B cell (primary cell): Measurements from ENCODE around the gene FLT1. TPM values are rescaled to one million over a fixed set of nuclear protein-coding genes. Genes with fewer than 3 reads are reported as not detected.

Experiments used
- ATAC-seq: fragments of 200-7000 bp; cut with Tn5 transposase; one replicate; pipeline ENCODE4 v1.10.0; 2021; ENCODE audit warnings: low read depth, mild to moderate bottlenecking, moderate number of reproducible peaks, moderate library complexity
- CTCF ChIA-PET: fragments of 350-600 bp; sonication (Branson Sonifier 250); formaldehyde crosslinking; loops from one replicate; lab custom pipeline; 2021; ENCODE audit warnings: antibody characterized with exemption, inconsistent platforms; lab: Charles Lee
- POLR2A ChIA-PET: fragments of 350-600 bp; sonication (Branson Sonifier 250); formaldehyde crosslinking; loops from one replicate; lab custom pipeline; 2021; ENCODE audit warnings: antibody characterized with exemption; lab: Charles Lee
- DNase-seq: peaks from one replicate; pipeline ENCODE4 v3.0.0; 2013
- H2AFZ ChIP-seq: 2 replicates; pipeline ENCODE4 v1.6.1; 2012; ENCODE audit warnings: mild to moderate bottlenecking, low read depth, low read length; ENCODE audit not compliant: insufficient read depth, poor library complexity, severe bottlenecking
- H3K27ac ChIP-seq, 2 donors: 1 replicate in 1 of 2; 2 replicates in 1 of 2; pipeline ENCODE4 v1.5.1; 2012 to 2013; ENCODE audit warnings: low read length in 2 of 2, mild to moderate bottlenecking in 2 of 2, moderate library complexity in 1 of 2
- H3K27me3 ChIP-seq, 4 experiments: fragments of 200-600 bp in 1 of 4; sonication (generic) in 1 of 4; replicated peaks in 1 of 4; 1 replicate in 2 of 4; 2 replicates in 2 of 4; pipeline versions ENCODE4 v1.6.1 to v1.7.0; 2013 to 2016; ENCODE audit warnings: low read length in 3 of 4, mild to moderate bottlenecking in 2 of 4, mixed read lengths in 1 of 4, moderate library complexity in 1 of 4; ENCODE audit not compliant: insufficient read depth in 4 of 4, control insufficient read depth in 3 of 4; ENCODE audit errors: control extremely low read depth in 1 of 4
- H3K36me3 ChIP-seq, 2 experiments: replicated peaks in 1 of 2; 1 replicate in 1 of 2; 2 replicates in 1 of 2; pipeline versions ENCODE4 v1.6.1 to v1.7.1; 2013; ENCODE audit warnings: low read length in 1 of 2; ENCODE audit not compliant: insufficient read depth in 2 of 2, control insufficient read depth in 1 of 2; ENCODE audit errors: control extremely low read depth in 1 of 2, extremely low read depth in 1 of 2
- H3K4me1 ChIP-seq, 2 donors: fragments of 200-600 bp in 1 of 2; sonication (generic) in 1 of 2; 1 replicate in 1 of 2; 2 replicates in 1 of 2; pipeline versions ENCODE4 v1.5.1 to v1.6.1; 2013 to 2017; ENCODE audit warnings: low read length in 2 of 2; ENCODE audit not compliant: control insufficient read depth in 2 of 2, insufficient read depth in 2 of 2
- H3K4me2 ChIP-seq: replicated peaks from 2 replicates; pipeline ENCODE3; 2012; ENCODE audit warnings: mild to moderate bottlenecking, low read depth, low read length; ENCODE audit not compliant: poor library complexity, severe bottlenecking
- H3K4me3 ChIP-seq, 5 experiments: fragments of 200-600 bp in 1 of 5; sonication (generic) in 1 of 5; 1 replicate in 3 of 5; 2 replicates in 2 of 5; pipeline versions ENCODE4 v1.5.1 to v1.7.0; 2011 to 2016; ENCODE audit warnings: low read length in 4 of 5, mild to moderate bottlenecking in 4 of 5, low read depth in 2 of 5, control low read depth in 1 of 5, moderate library complexity in 1 of 5; ENCODE audit not compliant: insufficient read depth in 1 of 5; ENCODE audit errors: control extremely low read depth in 1 of 5, extremely low read depth in 1 of 5
- H3K79me2 ChIP-seq: fragments of 200-600 bp; sonication (generic); one replicate; pipeline ENCODE4 v1.6.0; 2016; ENCODE audit warnings: low read length; ENCODE audit not compliant: control insufficient read depth, insufficient read depth
- H3K9ac ChIP-seq: fragments of 200-600 bp; sonication (generic); 2 replicates; pipeline ENCODE4 v1.6.1; 2017; ENCODE audit warnings: mild to moderate bottlenecking, low read length, moderate library complexity
- H3K9me3 ChIP-seq, 3 donors: one replicate each; pipeline versions ENCODE4 v1.6.1 to v1.7.1; 2013; ENCODE audit warnings: low read length in 2 of 3; ENCODE audit not compliant: control insufficient read depth in 2 of 3, insufficient read depth in 1 of 3; ENCODE audit errors: control extremely low read depth in 1 of 3
- H4K20me1 ChIP-seq: 2 replicates; pipeline ENCODE4 v1.6.0; 2012; ENCODE audit warnings: mild to moderate bottlenecking, low read length; ENCODE audit not compliant: insufficient read depth, control insufficient read depth, poor library complexity, severe bottlenecking
- H3K27ac Mint-ChIP-seq: one replicate; pipeline ENCODE4 v1.8.0; 2021; ENCODE audit warnings: mixed read lengths
- H3K27me3 Mint-ChIP-seq: one replicate; pipeline ENCODE4 v1.8.0; 2021; ENCODE audit warnings: mixed read lengths
- H3K4me1 Mint-ChIP-seq: one replicate; pipeline ENCODE4 v1.8.0; 2021; ENCODE audit warnings: mixed read lengths
- H3K4me3 Mint-ChIP-seq: one replicate; pipeline ENCODE4 v1.8.0; 2021; ENCODE audit warnings: mixed read lengths
- H3K9me3 Mint-ChIP-seq: one replicate; pipeline ENCODE4 v1.8.0; 2022; ENCODE audit warnings: mixed read lengths; ENCODE audit not compliant: insufficient read depth
- EZH2 ChIP-seq: IDR thresholded peaks from 2 replicates; pipeline ENCODE4 v1.6.1; 2012; ENCODE audit warnings: borderline replicate concordance, low read depth, mild to moderate bottlenecking, moderate library complexity, low read length; ENCODE audit not compliant: insufficient read depth, poor library complexity, severe bottlenecking
- WGBS: methylation state at CpG from one replicate; pipeline ENCODE4 v1.1.5; 2013; ENCODE audit warnings: missing lambda C conversion rate; ENCODE audit not compliant: insufficient coverage; 5-methylcytosine and 5-hydroxymethylcytosine counted together
- intact Hi-C: fragments of 100-400 bp; cut with micrococcal nuclease; formaldehyde crosslinking; loops from one replicate; pipeline ENCODE4 v1.10.0; 2022
- polyA plus RNA-seq: library from polyadenylated mRNA; depleted of rRNA; stranded (reverse); fragments of >200 nt; gene quantifications from 2 replicates; pipeline ENCODE4 v1.2.3, GENCODE V29; 2012
- total RNA-seq, 2 donors: library from RNA; stranded (reverse); fragments of 120-200 nt in 1 of 2; gene quantifications; 1 replicate in 1 of 2; 2 replicates in 1 of 2; pipeline versions ENCODE4 v1.2.3 to v1.2.4, GENCODE V29; 2013 to 2022
- TF ChIP-seq, protein P1 (sequence below): fragments of 200-600 bp; IDR thresholded peaks from one replicate; pipeline ENCODE4 v1.8.0; 2022; ENCODE audit warnings: antibody characterized with exemption, mild to moderate bottlenecking

The FLT1 gene
- total and polyA plus RNA-seq, 2 donors (not counting 1 experiment from before 2014, with no cell fraction given): 1.1 to 1.2 TPM

- ChIA-PET CTCF (no interaction called here), POLR2A (no interaction called here)
- H3K9me3 Mint-ChIP-seq: no peaks in the 10 kb centered on the region
- Histone ChIP-seq H3K9me3 (no peaks in the 10 kb centered on the region), H3K79me2 (no peaks in the 10 kb centered on the region), H3K4me3 (no peak overlapping the region), H3K36me3 (peaks cover 0 to 6% of the 10 kb centered on the region in 2 experiments), H3K27me3 (no peaks in the 10 kb centered on the region), H3K4me2 (no peak overlapping the region), H2AFZ (no peak overlapping the region), H3K27ac (no peak overlapping the region), H3K4me1 (no peaks in the 10 kb centered on the region), H3K9ac (no peak overlapping the region), H4K20me1 (no peaks in the 10 kb centered on the region)
- H3K4me1 Mint-ChIP-seq: no peaks in the 10 kb centered on the region
- intact Hi-C loops: no loop called here
- TF ChIP-seq, protein P1, sequence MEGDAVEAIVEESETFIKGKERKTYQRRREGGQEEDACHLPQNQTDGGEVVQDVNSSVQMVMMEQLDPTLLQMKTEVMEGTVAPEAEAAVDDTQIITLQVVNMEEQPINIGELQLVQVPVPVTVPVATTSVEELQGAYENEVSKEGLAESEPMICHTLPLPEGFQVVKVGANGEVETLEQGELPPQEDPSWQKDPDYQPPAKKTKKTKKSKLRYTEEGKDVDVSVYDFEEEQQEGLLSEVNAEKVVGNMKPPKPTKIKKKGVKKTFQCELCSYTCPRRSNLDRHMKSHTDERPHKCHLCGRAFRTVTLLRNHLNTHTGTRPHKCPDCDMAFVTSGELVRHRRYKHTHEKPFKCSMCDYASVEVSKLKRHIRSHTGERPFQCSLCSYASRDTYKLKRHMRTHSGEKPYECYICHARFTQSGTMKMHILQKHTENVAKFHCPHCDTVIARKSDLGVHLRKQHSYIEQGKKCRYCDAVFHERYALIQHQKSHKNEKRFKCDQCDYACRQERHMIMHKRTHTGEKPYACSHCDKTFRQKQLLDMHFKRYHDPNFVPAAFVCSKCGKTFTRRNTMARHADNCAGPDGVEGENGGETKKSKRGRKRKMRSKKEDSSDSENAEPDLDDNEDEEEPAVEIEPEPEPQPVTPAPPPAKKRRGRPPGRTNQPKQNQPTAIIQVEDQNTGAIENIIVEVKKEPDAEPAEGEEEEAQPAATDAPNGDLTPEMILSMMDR: no peak
- TF ChIP-seq EZH2: no peak
- no peak for ATAC-seq
- DNase-seq: no peak
- 100% methylated on average over 2 of the region's 2 CpGs for WGBS
- no peaks in the 10 kb centered on the region for H3K27me3 Mint-ChIP-seq
- H3K27ac Mint-ChIP-seq: no peak overlapping the region
- no peak overlapping the region for H3K4me3 Mint-ChIP-seq
Observed at GRCh38 chr13:28396053-28396452, 98.9 kb downstream of the FLT1 start.

DNA sequence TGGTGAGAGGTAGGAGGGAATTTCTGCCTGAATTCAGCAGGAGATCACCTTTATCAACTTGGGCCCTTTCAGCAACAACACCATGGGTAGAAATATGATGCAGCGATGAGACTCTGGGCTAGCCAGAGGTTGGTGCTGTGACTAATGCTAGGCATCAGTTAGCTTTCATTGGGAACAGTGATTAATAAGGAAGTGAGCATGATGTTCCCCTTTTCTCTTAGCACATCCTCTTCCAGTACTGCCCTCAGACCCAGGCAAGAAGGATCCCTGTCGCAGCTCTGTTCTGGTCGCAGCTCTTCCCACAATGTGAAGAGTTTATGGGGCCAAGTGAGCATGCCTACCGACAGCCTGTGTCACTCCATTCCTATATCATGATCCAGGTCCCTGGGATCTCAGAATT is 100.5 kb downstream of the FLT1 start:
- H3K9me3 Mint-ChIP-seq: no peaks in the 10 kb centered on the region
- intact Hi-C loops: no loop called here

More for the DNA sequence above, 100.5 kb downstream of the FLT1 start:
- H3K9ac ChIP-seq: no peak overlapping the region
- TF ChIP-seq EZH2: no peak
- TF ChIP-seq, protein P1: no peak
- no peaks in the 10 kb centered on the region for H3K27me3 Mint-ChIP-seq
- no peak overlapping the region for H3K4me2 ChIP-seq
- no peaks in the 10 kb centered on the region for H3K27me3 ChIP-seq
- no peak overlapping the region for H3K27ac ChIP-seq
- no peak overlapping the region for H3K4me3 Mint-ChIP-seq
- H3K79me2 ChIP-seq: no peaks in the 10 kb centered on the region
- DNase-seq: no peak
- no peaks in the 10 kb centered on the region for H4K20me1 ChIP-seq
- no peak overlapping the region for H2AFZ ChIP-seq
- H3K4me1 Mint-ChIP-seq: no peaks in the 10 kb centered on the region
- no peak overlapping the region for H3K27ac Mint-ChIP-seq
- CTCF ChIA-PET: no interaction called here
- WGBS: 72% methylated on average over 3 of the region's 4 CpGs
- H3K36me3 ChIP-seq: peaks cover 2 to 6% of the 10 kb centered on the region in 2 experiments
- no peak overlapping the region for H3K4me3 ChIP-seq
- no peak for ATAC-seq
- H3K4me1 ChIP-seq: no peaks in the 10 kb centered on the region
- H3K9me3 ChIP-seq: no peaks in the 10 kb centered on the region
- POLR2A ChIA-PET: no interaction called here
